ENCODE data around the gene S100A10.

Gene S100A10

GRCh38 chr1:151960780-151961513 is 32.7 kb downstream of the S100A10 start:
- DNase-seq, result no peak

- DNase-seq, result no peak
These were observed 34.7 kb downstream of the S100A10 start for GRCh38 chr1:151958959-151959358.

DNA sequence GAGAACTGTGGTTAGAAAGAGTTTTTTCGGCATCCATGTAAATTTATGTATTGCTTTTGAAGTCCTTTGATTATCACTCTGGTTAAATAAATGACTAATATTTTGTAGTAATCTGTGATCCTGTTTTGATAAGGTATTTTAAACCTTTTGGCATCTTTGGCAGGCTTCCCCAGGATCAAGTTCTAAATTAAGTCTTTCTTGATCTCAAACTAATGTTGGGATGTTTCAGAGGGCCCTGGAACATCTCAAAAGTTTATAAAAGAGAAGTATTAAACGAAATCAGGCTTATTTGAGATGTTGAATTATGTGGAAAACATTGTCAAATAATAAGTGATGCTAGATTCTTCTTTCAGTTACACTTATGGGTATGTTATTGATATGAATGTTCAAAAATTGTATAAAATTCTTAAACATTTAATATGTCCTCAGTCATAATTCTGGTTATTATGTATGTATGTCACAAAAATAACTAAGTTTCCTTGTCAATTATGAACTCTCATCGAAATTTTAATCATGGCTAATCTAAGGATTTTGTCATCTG is 36.6 kb downstream of the S100A10 start:
- no peak for DNase-seq

DNA sequence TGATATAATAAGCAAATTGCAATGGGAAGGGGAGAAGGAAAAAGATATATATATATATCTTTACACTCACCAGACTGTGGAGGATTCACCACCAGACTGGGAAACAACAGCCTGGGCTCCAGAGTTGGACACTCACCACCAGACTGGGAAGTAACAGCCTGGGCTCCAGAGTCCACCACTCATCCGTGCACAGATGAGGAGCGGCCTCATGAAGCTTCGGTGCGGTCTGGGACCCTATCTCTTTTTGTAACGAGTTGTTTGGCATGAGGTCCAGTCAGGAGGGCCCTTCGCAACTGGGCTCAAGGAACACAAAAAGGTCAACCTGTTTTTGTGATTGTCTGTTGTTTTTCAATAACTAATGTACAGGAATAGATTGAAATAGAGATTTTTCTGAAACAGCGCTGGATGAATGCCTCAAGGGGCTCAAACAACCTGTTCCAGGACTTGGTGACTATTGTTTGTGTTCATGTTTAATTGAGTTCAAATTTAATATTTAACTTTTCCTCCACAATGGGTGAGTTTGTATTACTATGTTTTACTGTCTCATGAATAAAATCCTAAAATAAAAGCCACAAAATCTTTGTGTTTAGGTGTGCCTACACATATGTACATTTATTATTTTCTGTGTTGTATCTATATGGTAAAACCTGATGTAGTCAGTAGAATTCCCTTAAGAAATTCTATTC is 40.1 kb downstream of the S100A10 start:
- no peak for DNase-seq

- DNase-seq, result no peak
These were observed 40.8 kb downstream of the S100A10 start for GRCh38 chr1:151952811-151953210.

- no peak for DNase-seq
These were observed 44.1 kb downstream of the S100A10 start for GRCh38 chr1:151949371-151950193.

GRCh38 chr1:151948506-151948905 is 45.2 kb downstream of the S100A10 start:
- DNase-seq, result no peak

DNA sequence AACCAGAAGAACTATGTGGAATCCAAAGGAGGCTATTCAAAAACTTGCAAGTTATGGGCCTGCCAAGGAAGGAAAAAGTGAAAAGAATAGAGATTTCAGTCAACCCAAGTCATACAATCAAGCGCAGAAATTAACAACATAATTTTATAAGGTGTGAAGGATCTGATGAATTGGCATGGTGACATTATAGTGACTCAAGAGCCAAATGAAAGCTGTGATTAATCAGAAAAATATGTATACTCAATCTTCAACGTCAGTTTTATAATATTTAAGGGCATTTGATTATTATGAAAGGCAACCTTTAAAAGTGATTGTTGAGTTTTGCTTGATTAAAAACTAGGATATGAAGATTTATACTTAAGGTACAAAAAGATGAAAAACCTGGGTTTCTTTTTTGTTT is 46.5 kb downstream of the S100A10 start:
- no peak for DNase-seq

- DNase-seq, result peak; percentile 95
These were observed 47.6 kb downstream of the S100A10 start for GRCh38 chr1:151945725-151946722.

- no peak for DNase-seq
These were observed 48.6 kb downstream of the S100A10 start for GRCh38 chr1:151944857-151945575.

DNA sequence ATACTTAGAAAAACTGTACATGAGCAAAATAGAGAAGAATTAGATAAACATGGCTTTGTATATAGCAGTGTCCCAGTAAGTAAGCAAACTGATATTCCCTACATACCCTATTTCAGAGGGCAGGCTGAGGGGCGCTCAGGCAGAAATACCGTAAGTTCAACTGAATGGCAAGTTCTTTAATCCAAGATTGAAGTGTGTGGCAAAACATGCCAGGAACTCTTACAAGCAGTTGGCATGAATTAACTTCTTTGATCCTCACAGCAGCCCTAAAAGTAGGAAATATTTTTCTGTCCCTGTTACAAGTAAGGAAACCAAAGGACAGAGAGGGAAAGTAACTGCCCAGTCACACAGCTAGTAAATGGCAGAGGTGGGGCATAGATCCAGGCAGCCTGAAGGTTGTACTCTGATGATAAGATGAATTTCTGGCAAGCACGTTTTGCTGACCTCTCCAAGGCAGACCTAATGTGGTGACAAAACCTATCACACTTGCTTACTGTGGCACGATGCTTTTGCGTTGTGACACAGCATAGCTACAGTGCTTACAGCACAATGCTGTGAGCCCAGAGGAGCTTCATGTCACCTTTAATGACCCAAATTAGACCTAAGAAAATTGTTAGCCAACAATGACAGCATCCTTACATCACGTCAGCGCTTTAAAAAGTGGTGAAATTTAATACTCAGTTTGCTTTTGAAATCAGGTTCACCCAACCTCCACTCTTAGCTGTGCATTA is 49.4 kb downstream of the S100A10 start:
- DNase-seq, result no peak

GRCh38 chr1:151943591-151943990 is 50.1 kb downstream of the S100A10 start:
- no peak for DNase-seq

DNA sequence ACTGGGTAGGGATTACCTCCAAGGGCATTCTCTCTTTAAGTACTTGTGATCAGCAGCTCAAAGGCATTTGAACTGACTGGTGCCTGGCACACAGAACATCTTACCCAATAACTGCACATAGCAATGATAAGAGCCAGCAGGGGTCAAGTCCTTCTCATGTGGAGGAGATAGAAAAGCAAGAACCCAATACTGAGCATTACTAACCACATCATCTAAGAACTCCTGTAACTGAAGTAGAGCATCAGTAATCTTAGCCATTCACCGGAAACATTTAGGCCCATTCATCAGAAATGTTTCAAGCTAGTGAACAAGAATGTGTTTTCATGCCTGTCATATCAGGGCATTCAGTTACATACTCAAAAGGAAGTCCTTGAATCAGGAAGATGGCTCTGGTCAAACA is 50.8 kb downstream of the S100A10 start:
- no peak for DNase-seq

DNA sequence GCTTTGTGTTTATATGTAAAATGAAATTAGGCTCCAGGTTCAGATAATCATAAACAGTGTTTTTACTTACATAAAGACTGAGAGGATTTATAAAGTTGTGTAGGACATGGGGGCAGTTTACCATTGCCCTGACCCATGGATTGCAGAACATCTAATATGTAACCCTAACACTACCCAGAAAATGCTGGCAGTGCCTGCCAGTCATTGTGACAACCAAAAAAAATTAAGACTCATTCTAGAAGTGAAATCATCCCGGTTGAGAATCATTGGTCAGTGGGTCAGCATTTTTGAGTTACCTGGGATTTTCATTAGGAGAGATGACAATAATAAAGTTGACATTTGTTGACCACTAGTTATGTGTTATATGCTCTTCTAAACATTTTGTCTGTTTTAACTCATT is 53.1 kb downstream of the S100A10 start:
- DNase-seq, result no peak

- no peak for DNase-seq
These were observed 53.9 kb downstream of the S100A10 start for GRCh38 chr1:151939779-151940178.

- DNase-seq, result no peak
These were observed 54.5 kb downstream of the S100A10 start for GRCh38 chr1:151939141-151939540.

DNA sequence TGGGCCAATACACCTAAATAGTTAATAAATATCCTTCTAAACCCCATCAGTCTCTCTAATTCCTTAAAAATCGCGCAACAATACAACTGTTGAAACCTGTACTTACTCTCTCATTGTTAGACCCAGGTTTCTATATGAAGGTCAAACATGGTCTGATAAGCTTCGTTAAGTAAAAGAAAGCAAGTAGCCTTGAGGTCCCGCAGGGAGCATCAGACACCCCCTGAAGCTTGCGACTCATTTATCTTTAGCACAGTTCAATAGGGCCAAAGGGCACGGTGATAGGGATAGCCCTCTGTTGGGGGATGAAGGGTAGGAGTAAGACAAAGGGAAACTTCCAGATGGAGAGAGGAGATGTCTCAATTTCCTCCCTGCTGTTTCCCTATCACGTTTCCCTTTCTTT is 57.0 kb downstream of the S100A10 start:
- no peak for DNase-seq

GRCh38 chr1:151935894-151936602 is 57.6 kb downstream of the S100A10 start:
- DNase-seq, result no peak

- no peak for DNase-seq
These were observed 58.5 kb downstream of the S100A10 start for GRCh38 chr1:151935154-151935553.

DNA sequence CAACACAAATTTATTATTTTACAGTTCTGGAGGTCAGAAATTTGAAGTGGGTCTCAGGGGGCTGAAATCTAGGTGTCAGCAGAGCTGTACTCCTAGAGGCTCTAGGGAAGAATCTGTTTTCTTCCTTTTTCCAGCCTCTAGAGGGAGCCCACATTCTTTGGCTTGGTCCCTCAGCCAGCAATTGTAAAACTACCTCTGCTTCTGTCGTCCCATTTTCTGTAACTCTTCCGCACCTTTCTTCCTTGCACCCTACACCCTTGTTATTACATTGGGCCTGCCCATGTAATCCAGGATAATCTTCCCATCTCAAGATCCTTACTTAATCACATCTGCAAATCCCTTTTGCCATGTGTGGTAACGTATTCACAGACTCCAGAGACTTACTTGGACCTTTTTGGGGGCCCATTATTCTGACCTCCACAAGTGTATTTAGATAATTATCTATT is 59.6 kb downstream of the S100A10 start:
- peak; percentile 80 for DNase-seq
